Purkinje cell (primary cell): Measurements from ENCODE around the gene SPACA6. TPM values are rescaled to one million over a fixed set of nuclear protein-coding genes. Genes with fewer than 3 reads are reported as not detected.

Experiments
- polyA plus RNA-seq: library from polyadenylated mRNA; unstranded; fragments of >200 nt; fragmentation: Nextera tagmentation; gene quantifications from 2 replicates; pipeline ENCODE4 v1.2.1, GENCODE V29; 2014

Gene SPACA6, protein sequence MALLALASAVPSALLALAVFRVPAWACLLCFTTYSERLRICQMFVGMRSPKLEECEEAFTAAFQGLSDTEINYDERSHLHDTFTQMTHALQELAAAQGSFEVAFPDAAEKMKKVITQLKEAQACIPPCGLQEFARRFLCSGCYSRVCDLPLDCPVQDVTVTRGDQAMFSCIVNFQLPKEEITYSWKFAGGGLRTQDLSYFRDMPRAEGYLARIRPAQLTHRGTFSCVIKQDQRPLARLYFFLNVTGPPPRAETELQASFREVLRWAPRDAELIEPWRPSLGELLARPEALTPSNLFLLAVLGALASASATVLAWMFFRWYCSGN
- polyA plus RNA-seq: 2.6 and 5.4 TPM in 2 replicates

GRCh38 chr19:51693260-51693659, at the start of gene SPACA6:
Gene SPACA6 (plus strand): TSS chr19:51693330. CDS start chr19:51693527, 197 bp downstream.

DNA sequence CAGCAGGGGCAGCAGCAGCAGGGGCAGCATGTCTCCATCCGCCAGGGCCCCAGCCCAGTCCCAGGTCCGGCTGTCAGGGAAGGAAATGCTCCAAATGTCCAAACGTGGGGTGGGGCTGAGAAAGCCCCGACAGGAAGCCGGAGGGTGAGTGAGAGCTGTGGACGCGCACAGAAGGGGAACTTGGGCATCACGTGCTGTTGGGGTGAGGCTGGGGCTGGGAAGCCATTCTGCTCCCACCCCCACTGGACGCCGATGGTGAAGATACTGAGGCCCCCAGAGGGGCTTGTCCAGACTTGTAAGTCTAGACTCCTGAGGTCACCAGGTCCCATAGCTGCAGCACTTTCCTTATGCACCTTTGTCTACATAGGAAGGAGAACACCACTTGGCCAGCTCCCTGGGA, 46.4 kb upstream of the SPACA6 start, which contains the start of gene SIGLEC14:
Gene SIGLEC14 (minus strand): TSS at position 96 of the 400 bp plus-strand sequence. CDS start 66 bp downstream, at position 30.

DNA sequence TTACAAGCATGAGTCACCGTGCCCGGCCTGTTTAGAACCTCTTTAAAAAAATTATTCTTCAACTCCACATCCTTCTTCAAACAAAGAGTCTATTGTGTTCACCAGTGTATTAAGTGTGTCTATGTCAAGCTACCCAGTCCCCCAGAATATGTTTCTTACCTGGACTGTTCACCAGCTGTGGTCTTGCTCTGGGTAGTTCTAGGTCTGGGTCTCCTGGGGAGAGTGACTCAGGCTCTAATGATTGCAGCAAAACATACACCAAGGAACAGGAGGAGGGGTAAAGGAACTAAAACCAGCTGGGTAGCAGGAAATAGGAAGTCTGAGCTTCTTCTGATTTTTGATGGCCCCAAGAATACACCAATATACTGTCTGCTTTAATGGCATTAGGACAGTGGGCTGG, 58.5 kb downstream of the SPACA6 start, which contains the start of gene FPR1:
Gene FPR1 (minus strand): TSS at position 224 of the 400 bp plus-strand sequence. CDS start 4,884 bp downstream, outside the sequence.

Other genes with a start within 250 kb of the SPACA6 start
- gene SIGLEC8, start 234.9 kb upstream of the SPACA6 start, polyA plus RNA-seq: not detected in 2 replicates
- gene CEACAM18, start 214.8 kb upstream of the SPACA6 start, polyA plus RNA-seq: not detected in 2 replicates
- not detected in 2 replicates for gene SIGLEC12, start 191.5 kb upstream of the SPACA6 start, polyA plus RNA-seq
- not detected in 2 replicates for gene SIGLEC6, start 161.7 kb upstream of the SPACA6 start, polyA plus RNA-seq
- gene ZNF175, start 122.0 kb upstream of the SPACA6 start, polyA plus RNA-seq: 1.7 and 3.9 TPM in 2 replicates
- not detected in 2 replicates for gene SIGLEC5, start 62.9 kb upstream of the SPACA6 start, polyA plus RNA-seq
- not detected in 2 replicates for gene SIGLEC14, start 46.5 kb upstream of the SPACA6 start, polyA plus RNA-seq
- 0.56 TPM in 1 of 2 replicates, not detected in the other for gene HAS1, start 30.7 kb downstream of the SPACA6 start, polyA plus RNA-seq
- gene FPR1, start 58.5 kb downstream of the SPACA6 start, polyA plus RNA-seq: not detected in 2 replicates
- gene FPR2, start 67.8 kb downstream of the SPACA6 start, polyA plus RNA-seq: not detected in 2 replicates
- gene FPR3, start 101.8 kb downstream of the SPACA6 start, polyA plus RNA-seq: not detected in 2 replicates
- 17.7 and 35.9 TPM in 2 replicates for gene ZNF577, start 194.6 kb downstream of the SPACA6 start, polyA plus RNA-seq
- 5.5 and 5.6 TPM in 2 replicates for gene ZNF649, start 211.7 kb downstream of the SPACA6 start, polyA plus RNA-seq
- gene ZNF613, start 234.1 kb downstream of the SPACA6 start, polyA plus RNA-seq: 5.2 and 6.9 TPM in 2 replicates